ENCODE results near the gene CFAP74. TPM values are rescaled to one million over a fixed set of nuclear protein-coding genes. Genes with fewer than 3 reads are reported as not detected.

CFAP74 gene
- total and polyA plus RNA-seq, 2 of the 4 experiments (the other 2 are of a cell fraction), result not detected

- peak overlapping the region; percentile 95 for H3K4ac ChIP-seq (ENCODE audit: low read depth, low read length)
- H3K79me1 ChIP-seq (ENCODE audit: low read depth in 1 of 2, low read length in 2 of 2), result peaks cover 13 to 21% of the 10 kb centered on the region in 2 experiments
- in situ Hi-C loops (cut with MboI; ENCODE audit: low sequenced_read_pairs) (no loop called here), intact Hi-C loops (cut with micrococcal nuclease) (no loop called here), dilution Hi-C loops (cut with HindIII; ENCODE audit: low sequenced_read_pairs, unreplicated experiment) (no loop called here)
- ChIA-PET POLR2A (ENCODE audit: unreplicated experiment) (interaction anchor here (0.6 kb wide), 1 partner anchor 14 kb away, joined by 4 read pairs; no protein-coding TSS in a partner anchor), CTCF (interaction anchor here (1.6 kb wide), 1 partner anchor 15 kb away, joined by 6 read pairs; no protein-coding TSS in a partner anchor)
- peak overlapping the region; percentile 89 for H3K9ac ChIP-seq (ENCODE audit: low read depth, low read length)
- peak overlapping the region; percentile 93 for H2BK5ac ChIP-seq (ENCODE audit: low read depth, low read length, poor library complexity, severe bottlenecking)
- peak overlapping the region; percentile 70 to 96 for H4K8ac ChIP-seq (ENCODE audit: low read depth in 2 of 2, low read length in 2 of 2)
- BruUV-seq (replicated peaks), result no TSS peak
- H3K27me3 ChIP-seq (ENCODE audit: control insufficient read depth, insufficient read depth, low read length), result no peaks in the 10 kb centered on the region
- peak overlapping the region; percentile 86 for H2AK5ac ChIP-seq (ENCODE audit: low read depth, low read length)
- H2BK15ac ChIP-seq (ENCODE audit: low read depth, low read length), result no peak overlapping the region
- ATAC-seq (ENCODE audit: low read depth) (peak; percentile 66), DNase-seq (peak; percentile 45)
- H3K4me3 ChIP-seq (ENCODE audit: insufficient read depth, low read depth, low read length), result peak overlapping the region; percentile 92
- H2AK9ac ChIP-seq (replicated peaks; ENCODE audit: low read depth, low read length, poor library complexity), result peak overlapping the region; percentile 94
- peaks cover 35% of the 10 kb centered on the region for H4K20me1 ChIP-seq (ENCODE audit: insufficient read depth, low read length)
- peak overlapping the region; percentile 95 for H2AFZ ChIP-seq (replicated peaks; ENCODE audit: low read length, poor library complexity)
- H4K5ac ChIP-seq (ENCODE audit: low read depth, low read length), result peak overlapping the region; percentile 88
- H2BK20ac ChIP-seq (ENCODE audit: low read depth, low read length), result no peak overlapping the region
- H3K23ac ChIP-seq (ENCODE audit: low read depth, low read length), result peak overlapping the region; percentile 68; the same call in 1 of the 2 replicates
- H3K9me1 ChIP-seq (ENCODE audit: insufficient read depth, low read length), result peaks cover 2% of the 10 kb centered on the region; the same call in 1 of the 2 replicates
- H3K27ac ChIP-seq (ENCODE audit: insufficient read depth, low read length), result peak overlapping the region; percentile 96
- H3K9me3 ChIP-seq (ENCODE audit: control insufficient read depth, insufficient read depth, low read length), result no peaks in the 10 kb centered on the region
- peaks cover 11% of the 10 kb centered on the region for H3K4me1 ChIP-seq (ENCODE audit: control insufficient read depth, insufficient read depth, low read length)
- peak overlapping the region; percentile 71 for H3K14ac ChIP-seq (replicated peaks; ENCODE audit: low read depth, low read length)
- peak overlapping the region; percentile 49; the same call in 1 of the 2 replicates for H2BK120ac ChIP-seq (ENCODE audit: low read depth, low read length)
- no peak overlapping the region for H3K56ac ChIP-seq (ENCODE audit: extremely low read depth, insufficient read depth, low read length)
- peak overlapping the region; percentile 56 for H3K18ac ChIP-seq (ENCODE audit: low read depth, low read length)
- peak overlapping the region; percentile 98 for H3K4me2 ChIP-seq (ENCODE audit: low read depth, low read length)
- TF ChIP-seq CHD1 (IDR thresholded peaks at IDR 0.05; ENCODE audit: low read depth, low read length) (no peak), POLR2A (IDR thresholded peaks at IDR 0.05; ENCODE audit: low read depth, low read length) (no peak), USF2 (IDR thresholded peaks at IDR 0.05; ENCODE audit: low read depth, low read length) (peak; percentile 31; the same call in 1 of the 2 replicates), MXI1 (IDR thresholded peaks at IDR 0.05; ENCODE audit: borderline replicate concordance, low read depth, low read length) (no peak), MAZ (IDR thresholded peaks at IDR 0.05; ENCODE audit: borderline replicate concordance, low read depth, low read length) (peak; percentile 74)
- peak overlapping the region; percentile 87 for H4K91ac ChIP-seq (ENCODE audit: insufficient read depth, low read depth, low read length)
- WGBS, 2 experiments (ENCODE audit: extremely low coverage in 2 of 2, insufficient read length in 1 of 2), result 2% methylated on average over 39 of the region's 59 CpGs; no CpG with 5 or more reads in 1 of the 2 experiments
- no peaks in the 10 kb centered on the region for H3K36me3 ChIP-seq (ENCODE audit: control insufficient read depth, insufficient read depth, low read length)
These were observed 112.1 kb downstream of the CFAP74 start for GRCh38 chr1:1891349-1892078.
